NCI-H1105 treated with DMSO at 0.1 percent for 48 hours (cell line): ENCODE measurements around the gene DIP2A.
"Not testable (repeated sequence)": the region's sequence is repeated elsewhere in the genome, so short reads cannot be mapped to it uniquely, and the experiment has no call there.

Source experiments
- DNase-seq: peaks from one replicate; lab custom pipeline; 2025; lab: John Stamatoyannopoulos, UW

DIP2A gene

GRCh38 chr21:46527393-46527792, 68.7 kb downstream of the DIP2A start:
- not testable (repeated sequence) for DNase-seq

- no peak for DNase-seq
Measured at GRCh38 chr21:46527801-46528200, 69.1 kb downstream of the DIP2A start.

- DNase-seq: no peak
Measured at GRCh38 chr21:46532080-46532479, 73.4 kb downstream of the DIP2A start.

GRCh38 chr21:46537026-46537425, 78.3 kb downstream of the DIP2A start:
- no peak for DNase-seq

GRCh38 chr21:46538262-46538661, 79.6 kb downstream of the DIP2A start:
- DNase-seq: no peak

- no peak for DNase-seq
Measured at GRCh38 chr21:46538851-46539666, 80.4 kb downstream of the DIP2A start.

- DNase-seq: no peak
Measured at GRCh38 chr21:46540087-46540710, 81.5 kb downstream of the DIP2A start.

GRCh38 chr21:46542588-46543124, 84.0 kb downstream of the DIP2A start:
- DNase-seq: no peak

- no peak for DNase-seq
Measured at GRCh38 chr21:46543306-46543705, 84.6 kb downstream of the DIP2A start.

GRCh38 chr21:46544003-46544402, 85.3 kb downstream of the DIP2A start:
- no peak for DNase-seq

GRCh38 chr21:46544824-46545223, 86.1 kb downstream of the DIP2A start:
- no peak for DNase-seq

GRCh38 chr21:46545363-46545762, 86.7 kb downstream of the DIP2A start:
- no peak for DNase-seq

- DNase-seq: no peak
Measured at GRCh38 chr21:46545911-46546310, 87.2 kb downstream of the DIP2A start.

GRCh38 chr21:46546799-46547198, 88.1 kb downstream of the DIP2A start:
- DNase-seq: no peak

GRCh38 chr21:46549650-46550049, 91.0 kb downstream of the DIP2A start:
- DNase-seq: no peak

GRCh38 chr21:46550116-46550941, 91.6 kb downstream of the DIP2A start:
- no peak for DNase-seq

- no peak for DNase-seq
Measured at GRCh38 chr21:46551636-46552241, 93.0 kb downstream of the DIP2A start.

- DNase-seq: no peak
Measured at GRCh38 chr21:46552274-46552673, 93.6 kb downstream of the DIP2A start.

GRCh38 chr21:46552865-46553379, 94.2 kb downstream of the DIP2A start:
- no peak for DNase-seq

GRCh38 chr21:46553993-46554392, 95.3 kb downstream of the DIP2A start:
- no peak for DNase-seq

- peak; percentile 0 for DNase-seq
Measured at GRCh38 chr21:46554431-46555224, 95.9 kb downstream of the DIP2A start.
